Ovary (tissue), 3 donors: ENCODE measurements around the gene AP1S1.

Experiments used
- POLR2A ChIP-seq: fragments of 450-650 bp; IDR thresholded peaks from one replicate; pipeline ENCODE4 v1.6.1; 2017; ENCODE audit warnings: antibody characterized with exemption, mild to moderate bottlenecking, moderate library complexity
- TF ChIP-seq, protein P1 (sequence below), 3 donors: fragments of 450-650 bp in 2 of 3; fragments of 200-600 bp in 1 of 3; IDR thresholded peaks; one replicate each; pipeline versions ENCODE4 v1.5.1 to v1.8.0; 2016 to 2022; ENCODE audit warnings: antibody characterized with exemption in 3 of 3, mild to moderate bottlenecking in 1 of 3
- donor health status: DM: no; HTN: no; CAD: no.

DNA sequence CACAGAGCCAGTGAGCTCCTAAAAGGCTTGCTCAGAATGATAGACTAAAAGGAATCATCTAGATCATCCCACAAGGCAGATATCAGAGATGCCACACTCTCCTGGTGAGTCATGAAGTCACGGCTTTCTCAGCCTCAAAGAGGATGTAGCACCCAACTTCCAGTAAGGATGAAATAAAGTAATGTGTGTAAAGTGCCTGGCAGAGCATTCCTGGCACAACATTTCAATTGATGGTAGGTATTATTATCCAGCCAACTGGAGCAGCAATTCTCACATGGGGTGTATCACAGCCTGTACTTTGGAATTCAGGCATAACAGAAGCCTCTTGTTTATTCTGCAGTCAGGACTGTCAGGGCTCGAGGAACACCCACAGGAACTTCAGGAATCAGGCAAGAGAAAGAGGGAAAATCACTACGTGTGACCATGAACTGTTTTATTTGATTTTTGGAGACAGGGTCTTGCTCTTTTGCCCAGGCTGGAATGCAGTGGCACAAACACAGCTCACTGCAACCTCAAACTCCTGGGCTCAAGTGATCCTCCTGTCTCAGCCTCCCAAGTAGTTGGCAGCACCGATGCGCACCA lies 31.1 kb downstream of the AP1S1 start:
- TF ChIP-seq, protein P1, sequence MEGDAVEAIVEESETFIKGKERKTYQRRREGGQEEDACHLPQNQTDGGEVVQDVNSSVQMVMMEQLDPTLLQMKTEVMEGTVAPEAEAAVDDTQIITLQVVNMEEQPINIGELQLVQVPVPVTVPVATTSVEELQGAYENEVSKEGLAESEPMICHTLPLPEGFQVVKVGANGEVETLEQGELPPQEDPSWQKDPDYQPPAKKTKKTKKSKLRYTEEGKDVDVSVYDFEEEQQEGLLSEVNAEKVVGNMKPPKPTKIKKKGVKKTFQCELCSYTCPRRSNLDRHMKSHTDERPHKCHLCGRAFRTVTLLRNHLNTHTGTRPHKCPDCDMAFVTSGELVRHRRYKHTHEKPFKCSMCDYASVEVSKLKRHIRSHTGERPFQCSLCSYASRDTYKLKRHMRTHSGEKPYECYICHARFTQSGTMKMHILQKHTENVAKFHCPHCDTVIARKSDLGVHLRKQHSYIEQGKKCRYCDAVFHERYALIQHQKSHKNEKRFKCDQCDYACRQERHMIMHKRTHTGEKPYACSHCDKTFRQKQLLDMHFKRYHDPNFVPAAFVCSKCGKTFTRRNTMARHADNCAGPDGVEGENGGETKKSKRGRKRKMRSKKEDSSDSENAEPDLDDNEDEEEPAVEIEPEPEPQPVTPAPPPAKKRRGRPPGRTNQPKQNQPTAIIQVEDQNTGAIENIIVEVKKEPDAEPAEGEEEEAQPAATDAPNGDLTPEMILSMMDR (IDR thresholded peaks at IDR 0.05): no peak
- TF ChIP-seq POLR2A: no peak
